HG02884 (cell line): Measurements from ENCODE around the gene NEK7.

Source experiments
- ATAC-seq: cut with Tn5 transposase; IDR thresholded peaks from one replicate; pipeline ENCODE4 v1.9.1; 2021; ENCODE audit warnings: mild to moderate bottlenecking, moderate library complexity; ENCODE audit not compliant: unreplicated experiment

The NEK7 gene

DNA sequence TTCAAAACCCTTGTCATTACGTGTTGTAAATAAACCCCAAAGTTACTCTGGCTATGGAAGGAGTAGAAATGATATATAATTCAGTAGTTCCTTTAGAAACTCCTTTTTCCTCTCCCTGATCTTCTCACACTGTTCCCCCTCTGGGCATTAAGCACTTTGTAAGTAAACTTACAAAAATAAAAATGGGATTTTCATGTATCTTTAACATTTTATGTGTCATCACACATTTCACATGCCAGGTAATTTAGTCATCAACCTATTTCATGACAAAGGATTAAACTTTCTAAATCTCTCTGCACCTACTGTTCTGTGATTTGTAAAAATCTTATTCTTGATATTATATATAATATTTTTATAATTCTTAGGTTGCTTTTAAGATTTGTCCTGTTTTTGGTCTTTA, 176.9 kb downstream of the NEK7 start:
- ATAC-seq: no peak

DNA sequence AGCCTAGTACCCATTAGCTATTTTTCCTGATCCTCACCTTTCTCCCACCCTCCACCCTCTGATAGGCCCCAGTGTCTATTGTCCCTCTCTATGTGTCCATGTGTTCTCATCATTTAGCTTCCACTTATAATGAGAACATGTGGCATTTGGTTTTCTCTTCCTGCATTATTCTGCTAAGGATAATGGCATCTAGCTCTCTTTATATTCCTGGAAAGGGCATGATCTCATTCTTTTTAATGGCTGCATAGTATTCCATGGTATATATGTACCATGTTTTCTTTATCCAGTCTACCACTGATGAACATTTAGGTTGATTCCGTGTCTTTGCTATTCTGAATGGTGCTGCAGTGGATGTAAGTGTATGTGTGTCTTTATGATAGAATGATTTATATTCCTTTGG, 178.9 kb downstream of the NEK7 start:
- no peak for ATAC-seq

DNA sequence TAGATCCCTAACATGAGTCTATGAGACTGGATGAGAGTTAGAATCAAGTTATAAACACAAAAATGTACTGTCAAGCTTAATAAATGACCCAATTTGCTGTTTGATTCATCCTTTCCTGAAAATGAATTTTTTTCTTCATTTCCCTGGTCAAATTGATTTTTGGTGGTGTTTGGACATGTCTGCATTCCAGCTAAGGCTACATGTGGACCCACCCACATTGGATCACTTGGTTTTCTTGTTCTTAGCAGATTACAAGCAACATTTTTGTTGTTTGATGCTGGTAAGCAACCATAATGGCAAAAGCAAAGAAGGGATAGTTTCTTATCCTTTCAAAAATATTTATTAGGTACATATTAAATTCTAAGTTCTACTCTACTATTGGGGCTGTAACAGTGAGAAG, 181.1 kb downstream of the NEK7 start:
- no peak for ATAC-seq

DNA sequence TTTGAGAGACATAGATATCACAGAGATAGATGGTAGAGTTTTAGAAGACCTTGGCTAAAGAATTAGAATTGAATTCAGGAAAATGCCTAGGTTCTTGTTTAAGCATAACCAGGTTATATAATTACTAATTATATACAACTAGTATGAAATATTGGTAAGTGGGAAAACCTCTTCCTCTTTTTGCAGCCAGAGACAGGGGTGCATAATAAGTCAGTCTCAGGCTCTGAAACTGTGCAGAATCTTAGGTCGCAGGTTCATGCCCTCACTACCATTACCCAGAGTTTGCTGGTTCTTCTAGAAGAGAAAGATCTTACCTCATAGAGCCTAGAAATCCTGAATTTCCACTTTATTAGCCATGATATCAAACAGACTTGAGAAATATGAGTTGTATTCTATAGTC, 183.3 kb downstream of the NEK7 start:
- ATAC-seq: peak; percentile 66

DNA sequence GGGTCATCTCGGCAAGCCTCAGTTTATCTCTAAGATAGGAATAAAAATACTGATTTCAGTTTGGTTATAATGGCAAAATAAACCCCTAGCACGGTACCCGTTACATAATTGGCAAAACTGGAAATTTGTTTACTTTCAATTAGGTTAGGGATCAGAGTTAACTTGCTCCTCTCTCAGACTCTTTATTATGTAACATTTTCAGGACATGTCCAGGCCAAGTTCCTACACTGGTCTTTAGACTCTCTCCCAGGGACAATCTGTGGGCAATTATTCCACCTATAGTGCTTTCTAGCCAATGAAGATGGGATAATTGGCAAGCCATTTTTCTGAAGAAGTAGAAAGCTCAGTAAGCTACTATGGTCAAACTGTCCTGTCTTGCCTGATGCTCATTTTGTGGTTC, 189.4 kb downstream of the NEK7 start:
- no peak for ATAC-seq

DNA sequence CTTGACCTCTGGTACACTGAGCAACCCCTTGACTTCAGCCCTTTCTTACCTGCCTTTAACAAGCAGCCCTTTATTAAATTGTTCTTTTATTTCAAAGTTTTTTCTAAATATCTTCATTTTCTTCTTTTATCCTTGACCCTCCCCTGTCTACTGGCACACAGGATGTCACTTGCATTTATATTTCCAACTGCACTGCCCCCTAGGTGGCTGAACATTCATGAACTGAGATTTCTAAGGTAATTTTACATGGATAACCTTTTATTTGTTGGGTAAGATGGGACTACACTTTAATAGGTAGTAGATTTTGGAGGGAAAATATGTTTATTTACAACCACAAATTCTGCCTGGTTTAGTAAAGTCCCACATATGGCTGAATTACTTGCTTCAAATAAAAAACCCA, 193.7 kb downstream of the NEK7 start:
- no peak for ATAC-seq

DNA sequence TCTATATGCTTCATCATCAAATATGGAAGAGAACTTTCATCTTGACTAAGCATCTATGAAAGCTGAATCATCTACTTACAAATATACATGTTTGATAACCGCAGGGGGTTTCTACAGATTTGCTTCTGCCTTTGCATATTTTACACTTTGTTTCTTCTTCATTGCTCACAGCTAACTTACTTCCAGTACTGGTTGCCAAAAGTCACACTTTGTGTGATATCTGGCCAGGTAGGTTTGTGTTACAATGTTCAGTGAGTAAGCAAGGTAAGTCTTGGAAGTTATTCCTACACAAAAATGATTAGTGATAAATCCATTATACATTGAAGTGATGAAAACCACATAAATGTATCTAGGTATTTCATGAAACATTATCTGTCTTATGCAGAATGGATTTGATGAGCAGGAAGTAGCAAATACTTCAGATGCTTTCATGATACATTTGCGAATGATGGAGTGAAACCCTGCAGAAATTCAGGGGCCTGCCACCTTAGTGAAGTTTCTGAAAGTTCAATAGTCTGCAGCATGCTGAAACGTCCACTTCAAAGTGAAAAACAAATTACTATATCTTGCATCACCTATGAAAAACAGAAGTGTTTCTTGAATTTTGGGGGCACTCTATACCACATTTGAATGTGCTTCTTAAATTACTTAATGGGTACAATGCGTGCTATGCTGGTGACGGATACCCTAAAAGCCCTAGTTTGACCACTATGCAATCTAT, 196.3 kb downstream of the NEK7 start:
- peak; percentile 93 for ATAC-seq

DNA sequence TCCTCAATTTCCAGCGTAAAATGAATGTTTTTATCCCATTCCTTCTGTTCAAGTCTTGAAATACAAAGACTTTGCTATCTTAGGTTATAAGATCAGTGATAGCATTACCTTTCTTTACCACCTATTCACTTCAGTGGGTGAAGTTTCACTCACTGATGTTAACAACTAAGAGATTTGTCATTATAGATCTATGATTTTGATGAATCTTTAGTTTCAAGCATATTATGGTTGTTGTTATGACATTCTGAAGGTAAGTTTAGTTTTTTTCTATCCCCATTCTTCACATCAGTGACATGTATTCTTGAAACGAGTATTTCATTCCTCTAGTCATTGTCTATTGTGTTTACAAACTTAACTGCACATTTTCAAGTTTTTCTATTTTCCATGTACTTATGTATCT, 201.1 kb downstream of the NEK7 start:
- no peak for ATAC-seq

DNA sequence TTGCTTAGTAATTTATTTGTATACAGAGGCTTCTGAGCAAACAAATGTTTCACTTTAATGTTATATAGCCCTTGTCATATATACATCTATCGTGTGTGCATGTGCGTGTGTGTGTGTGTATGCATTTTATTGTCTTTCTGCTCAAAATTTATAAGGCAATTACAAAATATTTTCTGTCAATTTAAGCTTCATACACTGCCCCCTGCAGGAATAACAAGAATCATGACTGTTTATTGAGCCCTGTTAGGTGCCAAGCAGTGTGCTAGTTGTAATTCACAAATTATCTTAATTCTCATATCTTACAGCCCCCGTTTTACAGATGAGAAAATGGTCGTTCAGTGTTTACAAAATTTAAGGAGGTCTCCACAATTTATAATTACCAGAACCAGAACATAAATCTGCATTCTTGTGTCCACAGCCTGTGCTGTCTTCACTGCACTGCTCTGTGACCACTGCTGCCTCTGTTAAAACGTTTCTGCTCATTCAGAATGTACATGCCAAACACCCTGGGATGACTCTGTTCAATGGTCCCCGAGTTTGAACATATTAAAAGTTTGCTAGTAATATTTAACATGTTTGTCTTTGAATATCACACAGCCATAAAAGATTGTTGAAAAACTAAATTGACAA, 202.3 kb downstream of the NEK7 start:
- no peak for ATAC-seq

DNA sequence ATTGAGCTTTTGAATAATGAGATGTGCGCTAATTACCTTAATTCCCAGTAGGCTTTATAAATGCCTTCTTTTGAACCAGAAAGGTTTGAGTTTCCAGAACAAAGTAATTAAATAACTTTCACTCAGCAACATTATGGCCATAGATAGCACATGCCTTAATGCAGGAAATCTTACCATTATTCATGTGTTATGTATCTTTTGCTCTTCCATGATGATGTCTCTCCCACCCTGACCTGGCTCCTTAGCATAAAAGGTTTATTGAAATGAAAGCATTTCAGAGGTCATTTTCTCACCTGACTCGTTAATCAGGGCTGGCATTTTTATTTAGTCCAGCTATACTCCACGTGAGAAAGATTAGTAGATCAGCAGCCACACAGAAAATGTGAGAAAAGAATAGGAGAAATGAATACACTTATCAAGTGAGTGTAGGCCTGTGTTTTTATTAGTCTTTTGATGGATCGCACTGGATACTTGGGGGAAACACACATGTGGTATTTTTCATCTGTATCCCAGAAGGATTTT, 203.5 kb downstream of the NEK7 start:
- ATAC-seq: no peak

DNA sequence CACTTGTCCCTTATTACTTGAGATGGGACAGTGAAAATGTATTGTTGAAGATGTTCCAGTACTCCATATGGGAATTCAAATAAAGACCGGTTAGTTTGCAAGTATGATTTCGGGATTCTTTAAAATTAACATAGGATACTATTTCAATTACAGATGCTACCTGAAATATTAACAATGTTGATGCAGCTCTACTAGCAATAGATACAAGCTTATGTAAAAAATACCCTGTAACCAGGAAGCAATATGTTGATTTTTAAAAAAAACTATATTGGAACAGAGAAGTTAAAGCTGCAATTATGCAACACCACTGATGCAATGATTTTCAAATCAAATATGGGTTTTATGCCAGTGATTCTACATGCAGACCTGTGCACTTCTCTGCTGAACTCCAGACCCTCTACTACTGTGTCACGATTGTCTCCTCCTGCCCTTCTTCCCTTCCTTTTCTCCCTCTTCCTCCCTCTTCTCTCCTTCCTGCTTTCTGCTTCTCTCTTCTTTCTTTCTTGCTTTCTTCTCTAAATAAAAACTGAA, 204.5 kb downstream of the NEK7 start:
- no peak for ATAC-seq

DNA sequence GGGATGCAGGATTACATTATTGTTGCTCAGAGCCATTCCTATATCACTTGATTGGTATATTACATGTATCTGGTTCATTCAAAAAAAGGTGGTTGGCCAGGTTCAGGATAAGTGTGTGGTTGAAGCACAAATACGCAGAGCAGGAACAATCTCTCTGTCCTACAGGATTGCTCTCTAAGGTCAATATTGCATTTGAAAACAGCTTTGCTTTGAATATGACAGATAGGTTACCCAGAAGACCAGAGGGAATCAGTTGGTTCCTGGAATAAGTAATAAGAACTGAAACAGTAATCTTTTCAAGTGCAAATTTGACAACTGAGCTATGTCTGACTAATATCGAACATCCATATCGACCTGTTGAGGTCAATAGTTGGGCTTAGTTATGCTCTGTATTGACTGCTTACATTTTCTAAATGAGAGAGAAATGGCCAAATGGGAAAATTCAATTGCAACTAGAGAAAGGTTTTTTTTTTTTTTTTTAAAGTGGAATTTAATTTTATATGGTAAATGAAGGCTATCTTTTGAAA, 206.9 kb downstream of the NEK7 start:
- ATAC-seq: peak; percentile 82

DNA sequence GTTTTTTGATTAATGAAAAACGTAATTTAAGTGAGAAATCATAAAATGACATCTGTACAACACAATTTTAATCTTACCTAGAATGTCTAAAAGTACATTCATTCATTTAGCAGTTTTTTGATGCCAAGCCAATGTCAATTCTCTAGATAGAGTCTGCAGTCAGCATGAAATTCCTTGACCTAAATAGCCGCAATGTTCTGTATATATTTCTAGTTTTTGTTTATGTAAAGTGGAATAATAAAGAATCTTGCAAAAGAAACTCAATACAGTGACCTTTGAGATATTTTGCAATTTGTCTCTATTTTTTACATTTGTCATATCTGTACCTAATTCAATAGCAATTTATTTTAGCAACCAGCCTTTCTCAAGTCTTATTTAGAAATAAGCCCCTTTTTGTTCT, 207.7 kb downstream of the NEK7 start:
- ATAC-seq: no peak

DNA sequence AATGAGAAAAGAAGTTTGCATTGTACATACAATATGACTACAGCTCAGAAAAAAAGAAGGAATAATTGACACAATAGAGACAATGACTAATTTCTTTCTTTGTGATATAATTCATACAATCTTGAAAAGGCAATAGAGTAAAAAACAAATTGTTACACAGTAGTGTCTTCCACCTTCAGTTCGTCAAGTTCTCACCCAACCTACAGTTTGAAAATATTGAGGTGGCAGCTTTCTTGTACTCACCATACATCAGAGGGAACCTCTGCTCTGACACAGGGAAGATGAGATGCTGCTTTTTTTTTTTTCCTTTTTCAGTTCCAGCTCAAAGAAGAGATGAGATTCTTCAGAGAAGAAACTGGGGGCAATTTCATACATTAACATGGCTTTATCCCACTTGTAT, 210.5 kb downstream of the NEK7 start:
- no peak for ATAC-seq

DNA sequence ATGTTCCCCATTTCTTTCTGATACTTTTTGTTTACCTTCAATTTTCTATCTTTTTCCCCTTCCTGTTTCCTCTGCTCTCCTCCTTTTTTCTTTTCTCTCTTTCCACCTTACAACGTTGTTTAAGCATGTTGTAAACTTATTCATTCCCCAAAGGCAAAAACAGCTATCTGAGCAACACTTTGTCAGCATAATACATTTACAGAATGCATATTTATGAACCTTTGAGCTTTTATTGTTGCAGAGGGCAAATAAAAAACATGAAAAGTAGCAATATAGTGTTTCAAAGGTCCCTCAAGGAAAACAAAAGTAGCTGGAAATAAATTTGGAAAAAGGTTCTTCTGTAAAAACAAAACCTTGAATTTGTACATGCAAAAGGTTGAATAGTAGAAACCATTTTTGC, 214.2 kb downstream of the NEK7 start:
- ATAC-seq: no peak
